HG03442 (cell line): ENCODE data around the gene CRADD.
"Not testable (repeated sequence)": the region's sequence is repeated elsewhere in the genome, so short reads cannot be mapped to it uniquely, and the experiment has no call there.

ENCODE experiments used
- ATAC-seq: cut with Tn5 transposase; IDR thresholded peaks from one replicate; pipeline ENCODE4 v1.9.1; 2021; ENCODE audit warnings: mild to moderate bottlenecking, moderate library complexity; ENCODE audit not compliant: unreplicated experiment

Gene CRADD

GRCh38 chr12:93754859-93755258 lies 77.7 kb downstream of the CRADD start:
- ATAC-seq = not testable (repeated sequence)

GRCh38 chr12:93756288-93756687 lies 79.1 kb downstream of the CRADD start:
- ATAC-seq = no peak

GRCh38 chr12:93757792-93758694 lies 80.9 kb downstream of the CRADD start:
- ATAC-seq = no peak

GRCh38 chr12:93758801-93759373 lies 81.7 kb downstream of the CRADD start:
- no peak for ATAC-seq

GRCh38 chr12:93759512-93760081 lies 82.4 kb downstream of the CRADD start:
- ATAC-seq = no peak

- ATAC-seq = no peak
Observed at GRCh38 chr12:93760275-93760875, 83.2 kb downstream of the CRADD start.

GRCh38 chr12:93762059-93762719 lies 85.0 kb downstream of the CRADD start:
- no peak for ATAC-seq

- no peak for ATAC-seq
Observed at GRCh38 chr12:93762912-93763553, 85.9 kb downstream of the CRADD start.

GRCh38 chr12:93763746-93764147 lies 86.6 kb downstream of the CRADD start:
- no peak for ATAC-seq

GRCh38 chr12:93766371-93766770 lies 89.2 kb downstream of the CRADD start:
- ATAC-seq = no peak

- ATAC-seq = no peak
Observed at GRCh38 chr12:93766796-93767523, 89.8 kb downstream of the CRADD start.

- ATAC-seq = no peak
Observed at GRCh38 chr12:93767524-93767863, 90.3 kb downstream of the CRADD start.

GRCh38 chr12:93772003-93772700 lies 95.0 kb downstream of the CRADD start:
- ATAC-seq = no peak

GRCh38 chr12:93773122-93773871 lies 96.1 kb downstream of the CRADD start:
- ATAC-seq = no peak

GRCh38 chr12:93776581-93777018 lies 99.4 kb downstream of the CRADD start:
- no peak for ATAC-seq

- no peak for ATAC-seq
Observed at GRCh38 chr12:93777254-93777653, 100.1 kb downstream of the CRADD start.

GRCh38 chr12:93778306-93778705 lies 101.1 kb downstream of the CRADD start:
- ATAC-seq = no peak

- no peak for ATAC-seq
Observed at GRCh38 chr12:93778766-93779165, 101.6 kb downstream of the CRADD start.
